T-helper 2 cell (primary cell): ENCODE measurements around the gene HPD.
A peak's percentile ranks its signal among the peaks of the same experiment; 100 is the strongest.
"Not testable (repeated sequence)": the region's sequence is repeated elsewhere in the genome, so short reads cannot be mapped to it uniquely, and the experiment has no call there.

Source experiments
- DNase-seq, 5 experiments: peaks; one replicate each; pipeline versions ENCODE4 v3.0.0 to v3.0.0-alpha.2; 2012 to 2022

The HPD gene

GRCh38 chr12:121797937-121798786 lies 60.5 kb downstream of the HPD start:
- DNase-seq: no peak

GRCh38 chr12:121796855-121797751 lies 61.6 kb downstream of the HPD start:
- no peak for DNase-seq

- DNase-seq: peak; percentile 70 to 79 (median 76)
Observed at GRCh38 chr12:121795034-121795968, 63.4 kb downstream of the HPD start.

- DNase-seq: peak in 1 of 5 experiments; percentile 42
Observed at GRCh38 chr12:121794534-121795033, 64.1 kb downstream of the HPD start.

GRCh38 chr12:121793838-121794533 lies 64.7 kb downstream of the HPD start:
- DNase-seq: peak; percentile 86 to 97 (median 93)

GRCh38 chr12:121793440-121793837 lies 65.2 kb downstream of the HPD start, which contains the start of gene RHOF:
Gene RHOF, minus strand, starts transcription at chr12:121793688. Its CDS starts 55 bp downstream, at chr12:121793633.
- DNase-seq: peak in 1 of 5 experiments; percentile 53

GRCh38 chr12:121792607-121793439 lies 65.8 kb downstream of the HPD start:
- peak in 3 of 5 experiments; percentile 50 to 78 (median 60) for DNase-seq

- DNase-seq: peak in 2 of 5 experiments; percentile 31 to 69
Observed at GRCh38 chr12:121791671-121792551, 66.7 kb downstream of the HPD start.

- DNase-seq: not testable (repeated sequence)
Observed at GRCh38 chr12:121790785-121791184, 67.9 kb downstream of the HPD start.

- peak; percentile 80 to 98 (median 93) for DNase-seq
Observed at GRCh38 chr12:121789800-121790728, 68.6 kb downstream of the HPD start.
